NOMO-1 treated with DMSO at 0.1 percent for 48 hours (cell line): Measurements from ENCODE around the gene LONRF3.

Source experiments
- DNase-seq: peaks from one replicate; lab custom pipeline; 2025; ENCODE audit not compliant: unreplicated experiment; lab: John Stamatoyannopoulos, UW

The LONRF3 gene

GRCh38 chrX:118974088-118974907 is at the start of gene LONRF3:
TSS of gene LONRF3 (plus strand) at chrX:118974618. CDS start at chrX:118974781, 163 bp downstream.
- DNase-seq, result peak; percentile 58

GRCh38 chrX:118928151-118928550 is 46.3 kb upstream of the LONRF3 start:
- DNase-seq, result no peak

- DNase-seq, result no peak
Measured at GRCh38 chrX:118935352-118935751, 39.1 kb upstream of the LONRF3 start.

- no peak for DNase-seq
Measured at GRCh38 chrX:118941147-118941546, 33.3 kb upstream of the LONRF3 start.

GRCh38 chrX:118943102-118943501 is 31.3 kb upstream of the LONRF3 start:
- no peak for DNase-seq

- DNase-seq, result no peak
Measured at GRCh38 chrX:118945921-118946320, 28.5 kb upstream of the LONRF3 start.

- no peak for DNase-seq
Measured at GRCh38 chrX:118948270-118948669, 26.1 kb upstream of the LONRF3 start.

GRCh38 chrX:118961866-118962560 is 12.4 kb upstream of the LONRF3 start:
- no peak for DNase-seq

- no peak for DNase-seq
Measured at GRCh38 chrX:118963159-118963558, 11.3 kb upstream of the LONRF3 start.

- DNase-seq, result no peak
Measured at GRCh38 chrX:118964252-118964651, 10.2 kb upstream of the LONRF3 start.

GRCh38 chrX:118965395-118965794 is 9.0 kb upstream of the LONRF3 start:
- DNase-seq, result no peak

- no peak for DNase-seq
Measured at GRCh38 chrX:118968031-118968430, 6.4 kb upstream of the LONRF3 start.

GRCh38 chrX:118971552-118971951 is 2.9 kb upstream of the LONRF3 start:
- DNase-seq, result no peak

- no peak for DNase-seq
Measured at GRCh38 chrX:118973389-118974087, 880 bp upstream of the LONRF3 start.

- peak; percentile 28 for DNase-seq
Measured at GRCh38 chrX:118974908-118975671, 672 bp downstream of the LONRF3 start.

- DNase-seq, result peak; percentile 58
Measured at GRCh38 chrX:118975831-118976598, 1.6 kb downstream of the LONRF3 start.

GRCh38 chrX:118976599-118977340 is 2.4 kb downstream of the LONRF3 start:
- DNase-seq, result no peak

GRCh38 chrX:118977424-118977823 is 3.0 kb downstream of the LONRF3 start:
- no peak for DNase-seq

- no peak for DNase-seq
Measured at GRCh38 chrX:118978451-118978850, 4.0 kb downstream of the LONRF3 start.

GRCh38 chrX:118980761-118981160 is 6.3 kb downstream of the LONRF3 start:
- no peak for DNase-seq
